Stimulated activated CD4-positive, alpha-beta T cell treated with anti-CD3 and anti-CD28 coated beads, Interleukin-2, amount 100 ng/mL, for 4 hours (primary cell): ENCODE measurements around the gene CFAP47.
"Not testable (repeated sequence)": the region's sequence is repeated elsewhere in the genome, so short reads cannot be mapped to it uniquely, and the experiment has no call there.

ENCODE experiments used
- DNase-seq: peaks from one replicate; pipeline ENCODE4 v3.0.0-alpha.2; 2020; ENCODE audit warnings: low read depth

CFAP47 gene

DNA sequence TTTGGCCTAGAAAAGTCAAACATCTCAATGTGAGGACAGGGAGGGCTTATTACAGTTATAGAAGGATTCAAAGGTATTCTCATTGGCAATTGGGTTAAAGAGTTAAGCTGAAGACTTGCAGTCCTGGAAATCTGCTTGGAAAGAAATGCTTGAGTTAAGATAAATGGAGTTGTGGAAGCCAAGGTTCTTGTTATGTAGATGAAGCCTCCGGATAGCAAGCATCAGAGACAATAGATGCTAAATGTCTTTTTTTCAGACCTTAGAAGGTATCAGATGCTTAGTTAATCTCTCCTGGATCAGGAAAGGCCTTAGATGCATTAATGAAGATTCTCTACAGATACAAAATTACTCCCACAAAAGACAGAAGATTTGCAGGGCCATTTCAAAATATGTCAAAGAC is 299.3 kb downstream of the CFAP47 start:
- DNase-seq: no peak

DNA sequence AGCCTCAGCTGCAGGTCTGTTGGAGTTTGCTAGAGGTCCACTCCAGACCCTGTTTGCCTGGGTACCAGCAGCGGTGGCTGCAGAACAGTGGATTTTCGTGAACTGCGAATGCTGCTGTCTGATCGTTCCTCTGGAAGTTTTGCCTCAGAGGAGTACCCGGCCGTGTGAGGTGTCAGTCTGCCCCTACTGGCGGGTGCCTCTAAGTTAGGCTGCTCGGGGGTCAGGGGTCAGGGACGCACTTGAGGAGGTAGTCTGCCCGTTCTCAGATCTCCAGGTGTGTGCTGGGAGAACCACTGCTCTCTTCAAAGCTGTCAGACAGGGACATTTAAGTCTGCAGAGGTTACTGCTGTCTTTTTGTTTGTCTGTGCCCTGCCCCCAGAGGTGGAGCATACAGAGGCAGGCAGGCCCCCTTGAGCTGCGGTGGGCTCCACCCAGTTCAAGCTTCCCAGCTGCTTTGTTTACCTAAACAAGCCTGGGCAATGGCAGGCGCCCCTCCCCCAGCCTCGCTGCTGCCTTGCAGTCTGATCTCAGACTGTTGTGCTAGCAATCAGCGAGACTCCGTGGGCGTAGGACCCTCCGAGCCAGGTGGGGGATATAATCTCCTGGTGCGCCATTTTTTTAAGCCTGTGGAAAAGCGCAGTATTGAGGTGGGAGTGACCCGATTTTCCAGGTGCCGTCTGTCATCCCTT is 315.4 kb downstream of the CFAP47 start:
- DNase-seq: not testable (repeated sequence)

DNA sequence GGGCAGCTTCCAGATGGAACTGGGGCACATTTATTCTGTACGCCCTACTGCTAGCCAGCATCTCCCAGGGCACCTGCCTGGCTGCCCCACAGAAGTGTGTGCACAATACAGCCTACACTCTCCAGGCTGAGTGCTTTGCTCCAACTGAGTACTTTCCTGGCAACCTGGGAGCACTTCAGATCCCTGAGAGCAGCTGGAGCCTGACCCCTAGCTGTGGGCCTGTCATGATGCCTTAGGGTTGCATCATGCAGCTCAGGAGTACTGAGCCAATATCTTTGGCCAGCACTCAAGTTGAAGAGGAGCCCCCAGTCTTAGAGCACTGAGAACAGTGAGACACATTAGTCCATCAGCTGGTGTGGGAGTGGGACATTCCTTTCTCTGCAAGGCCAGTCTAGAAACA is 321.9 kb downstream of the CFAP47 start:
- no peak for DNase-seq

DNA sequence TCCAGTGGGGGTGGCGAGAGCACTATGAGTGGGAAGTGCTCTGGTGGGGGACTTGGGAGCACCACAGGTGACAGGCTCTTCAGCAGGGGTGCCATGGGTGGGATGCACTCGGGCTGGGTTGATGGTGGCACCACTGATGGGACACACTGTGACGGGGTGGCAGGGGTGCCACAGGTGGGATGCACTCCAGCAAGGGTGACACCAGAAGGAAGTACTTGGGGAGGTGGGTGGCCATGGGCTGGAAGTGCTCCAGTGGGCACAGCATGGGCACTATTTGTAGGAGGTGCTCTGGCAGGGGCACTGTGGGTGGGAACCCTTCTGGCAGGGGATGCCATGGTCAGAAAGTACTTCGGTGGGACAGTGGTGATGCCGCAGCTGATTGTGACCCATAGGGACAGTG is 346.6 kb downstream of the CFAP47 start:
- DNase-seq: no peak

DNA sequence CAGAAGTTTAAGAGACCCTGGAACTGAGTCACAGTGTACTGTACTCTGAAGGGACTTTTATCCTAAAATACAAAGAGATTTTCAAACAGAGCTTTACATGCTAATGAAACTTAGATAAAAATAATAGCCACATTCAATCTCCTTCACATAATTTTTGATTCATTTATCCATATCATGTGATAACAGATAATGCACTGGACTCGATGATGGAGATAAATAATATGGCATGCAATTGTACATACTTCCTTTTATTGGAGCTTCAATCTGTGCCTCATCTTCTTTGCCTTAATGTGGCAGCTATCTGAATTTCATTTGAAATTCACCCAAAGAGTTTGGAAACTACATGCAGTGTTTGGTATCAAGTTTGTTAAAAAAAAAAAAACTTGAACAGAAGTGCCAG is 390.6 kb downstream of the CFAP47 start:
- DNase-seq: no peak

DNA sequence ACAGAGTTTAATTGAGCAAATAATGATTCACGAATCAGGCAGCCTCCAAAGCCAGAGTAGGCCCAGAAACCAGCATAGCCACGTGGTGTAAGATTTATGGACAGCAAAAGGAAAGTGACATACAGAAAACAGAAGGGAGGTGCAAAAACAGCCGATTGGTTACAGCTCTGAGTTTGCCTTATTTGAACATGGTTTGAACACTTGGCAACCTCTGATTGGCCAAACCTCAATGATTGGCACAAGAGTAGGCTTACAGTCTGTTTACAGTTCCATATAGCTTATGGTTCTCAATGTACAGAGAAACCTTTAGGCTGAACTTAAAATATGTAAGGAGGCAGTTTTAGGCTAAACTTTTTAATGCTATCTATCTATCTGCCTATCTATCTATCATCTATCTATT is 394.8 kb downstream of the CFAP47 start:
- DNase-seq: no peak

DNA sequence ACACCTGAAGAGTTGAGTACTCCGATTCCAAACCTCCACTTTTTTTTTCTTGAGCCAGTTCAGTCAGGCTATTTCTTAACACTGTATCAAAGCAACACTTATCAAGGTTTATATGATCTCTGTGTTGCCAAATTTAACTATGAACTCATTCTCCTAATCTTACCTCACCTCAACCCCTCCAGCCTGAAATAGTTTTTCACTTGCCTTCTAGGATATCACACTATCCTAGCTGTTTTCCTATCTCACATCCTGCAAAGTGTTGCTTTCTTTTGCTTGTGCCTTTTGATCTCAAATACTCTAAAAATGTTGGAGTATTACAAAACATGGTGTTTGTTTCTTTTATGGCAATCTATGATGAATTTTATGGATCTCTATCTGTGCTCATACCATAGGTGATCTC is 415.0 kb downstream of the CFAP47 start:
- DNase-seq: no peak

DNA sequence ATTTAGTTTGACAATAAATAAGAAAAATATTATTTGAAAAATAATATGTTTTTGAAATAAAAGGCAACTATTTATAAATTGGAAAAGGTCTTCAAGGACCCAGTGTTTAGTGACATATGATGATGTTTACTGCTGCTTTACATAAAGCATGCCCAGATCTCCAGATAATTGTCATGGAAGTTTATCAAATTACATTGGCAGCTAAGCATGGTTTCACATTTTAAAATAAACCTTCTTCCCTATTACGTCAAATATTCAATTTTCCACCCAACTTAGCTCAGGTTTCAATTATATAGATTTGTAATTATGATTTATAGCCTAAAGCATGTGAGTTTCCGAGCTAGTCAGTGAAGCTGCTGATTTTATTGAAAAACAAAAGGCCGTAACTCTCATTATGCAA is 417.2 kb downstream of the CFAP47 start:
- no peak for DNase-seq

DNA sequence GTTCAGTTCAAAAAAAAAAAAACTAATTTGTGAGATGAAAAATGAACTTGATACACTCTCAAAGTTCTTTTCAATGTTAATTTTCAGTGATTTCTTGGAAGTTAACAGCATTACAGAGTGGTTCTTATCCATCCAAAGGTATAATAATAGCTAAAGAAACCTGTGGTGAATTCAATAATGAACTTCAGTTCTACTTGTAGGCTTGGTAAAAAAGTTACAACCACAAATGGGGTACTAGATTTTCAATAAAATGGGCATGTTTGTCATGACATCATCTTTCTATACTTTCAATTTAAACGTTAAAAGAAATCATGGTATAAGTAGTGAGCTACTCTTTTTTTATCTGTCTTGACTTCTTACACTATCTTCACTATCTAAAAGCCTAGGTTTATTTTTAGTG is 424.8 kb downstream of the CFAP47 start:
- no peak for DNase-seq

DNA sequence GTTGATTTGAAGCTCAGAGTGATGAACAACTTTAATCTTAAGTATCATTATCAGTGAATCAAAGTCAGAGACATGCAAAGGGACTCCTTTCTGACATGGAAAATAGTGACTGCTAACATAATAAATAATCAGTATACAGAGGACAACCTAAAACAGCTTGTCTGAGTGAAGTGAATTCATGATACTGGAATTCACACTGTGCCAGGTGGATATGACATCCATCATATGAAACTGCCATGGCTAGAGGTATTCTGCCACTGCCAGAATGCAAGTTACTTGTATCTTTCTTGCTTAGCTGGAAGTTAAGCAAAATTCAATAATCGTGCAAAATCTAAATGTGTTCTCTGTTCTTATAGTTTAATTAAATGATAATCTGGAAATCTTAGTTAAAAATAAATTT is 429.0 kb downstream of the CFAP47 start:
- no peak for DNase-seq

DNA sequence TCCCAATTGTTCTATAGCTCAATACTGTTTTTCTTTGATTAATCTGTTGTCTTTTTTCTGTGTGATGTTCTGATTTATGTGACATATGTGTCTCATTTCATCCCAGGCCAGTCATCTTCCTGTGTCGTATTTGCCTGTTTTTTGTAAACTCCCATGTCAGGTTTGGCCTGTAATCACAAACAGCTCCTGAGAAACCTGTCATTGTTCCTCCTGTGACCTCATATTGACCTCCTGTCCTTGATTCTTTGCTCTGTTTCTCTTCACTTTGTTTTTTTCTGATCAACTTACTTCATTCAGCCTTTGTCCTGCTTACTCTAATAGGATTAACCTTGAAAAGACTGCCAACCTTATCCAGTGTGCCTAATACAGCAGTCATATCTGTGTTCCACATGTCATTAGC is 438.3 kb downstream of the CFAP47 start:
- no peak for DNase-seq

DNA sequence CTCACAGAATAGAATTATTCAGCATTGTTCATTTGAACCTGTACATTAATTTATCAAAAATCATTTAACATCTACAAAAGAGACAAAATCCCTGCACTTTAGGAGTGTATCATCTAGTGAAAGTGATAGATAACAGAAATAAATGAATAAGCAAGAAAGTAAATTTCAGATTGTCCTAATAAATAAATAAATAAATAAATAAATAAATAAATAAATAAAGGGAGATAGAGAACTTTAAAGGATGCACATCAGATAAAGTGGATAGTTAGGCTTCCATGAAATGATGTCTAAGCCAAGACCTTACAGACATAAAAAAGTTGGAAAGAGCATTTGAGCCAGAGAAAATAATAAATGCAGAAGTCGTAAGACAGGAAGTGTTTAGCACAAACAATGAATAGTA is 444.7 kb downstream of the CFAP47 start:
- no peak for DNase-seq

DNA sequence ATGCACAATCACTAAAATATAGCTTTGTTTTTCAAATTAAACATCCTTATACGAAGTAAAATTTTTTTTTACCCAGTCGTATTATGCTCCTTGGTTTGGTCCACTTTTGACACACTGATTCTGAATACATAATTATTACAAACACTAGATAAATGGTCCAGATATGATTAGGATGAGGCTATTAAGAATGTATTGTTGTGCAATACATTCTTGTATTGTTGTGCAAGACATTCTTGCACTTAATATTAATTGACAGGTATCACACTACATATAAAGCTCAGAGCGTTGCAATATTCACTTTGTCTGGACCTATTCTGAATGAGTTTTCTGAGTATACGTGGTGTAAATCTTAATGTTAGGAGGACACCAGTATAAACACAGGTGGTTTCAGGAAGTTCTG is 464.0 kb downstream of the CFAP47 start:
- DNase-seq: no peak

DNA sequence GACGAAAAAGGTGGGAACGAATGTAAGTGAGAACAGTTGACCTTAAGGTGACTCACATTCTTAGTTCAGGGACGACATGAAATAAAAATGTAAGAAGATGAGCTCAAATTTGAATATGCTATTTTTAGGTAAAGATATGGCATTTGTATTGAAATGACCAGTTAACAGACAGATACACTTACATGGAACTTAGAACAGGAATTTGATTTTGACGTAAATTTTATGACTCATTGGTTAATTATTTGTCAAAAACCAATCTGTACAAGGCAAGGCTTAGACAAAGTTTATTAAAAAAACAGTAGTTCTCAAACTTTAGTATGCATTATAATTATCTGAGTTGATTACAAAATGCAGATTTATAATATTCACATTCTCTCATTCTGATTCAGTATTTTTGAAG is 469.4 kb downstream of the CFAP47 start:
- no peak for DNase-seq

DNA sequence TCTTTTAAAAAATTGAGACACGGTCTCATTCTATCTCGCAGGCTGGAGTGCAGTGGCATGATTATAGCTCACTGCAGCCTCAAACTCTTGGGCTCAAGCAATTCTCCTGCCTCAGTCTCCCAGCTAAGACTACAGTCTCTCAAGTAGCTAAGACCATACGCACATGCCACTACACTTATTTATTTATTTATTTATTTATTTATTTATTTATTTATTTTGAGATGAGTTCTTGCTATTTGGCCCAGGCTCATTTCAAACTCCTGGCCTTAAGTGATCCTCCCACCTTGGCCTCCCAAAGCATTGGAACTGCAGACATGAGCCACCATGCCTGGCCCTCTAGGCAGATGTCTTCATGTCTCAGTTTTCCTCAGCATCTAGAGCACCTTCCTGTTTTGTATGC is 482.2 kb downstream of the CFAP47 start:
- no peak for DNase-seq

DNA sequence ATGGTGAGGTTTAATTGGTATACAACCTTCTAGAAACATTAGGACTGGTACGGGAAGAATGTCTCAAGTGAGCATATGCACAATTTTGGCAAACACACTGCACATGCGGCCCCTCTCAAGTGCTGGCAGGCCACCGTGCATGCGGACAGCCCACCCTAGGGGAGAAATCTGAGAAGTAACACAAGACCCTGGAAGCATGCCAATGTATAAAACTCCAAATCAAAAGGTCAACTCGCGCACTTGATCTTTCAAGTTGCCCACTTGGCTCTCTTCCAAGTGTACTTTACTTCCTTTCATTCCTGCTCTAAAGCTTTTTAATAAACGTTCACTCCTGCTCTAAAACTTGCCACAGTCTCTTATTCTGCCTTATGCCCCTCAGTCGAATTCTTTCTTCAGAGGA is 488.3 kb downstream of the CFAP47 start:
- no peak for DNase-seq

DNA sequence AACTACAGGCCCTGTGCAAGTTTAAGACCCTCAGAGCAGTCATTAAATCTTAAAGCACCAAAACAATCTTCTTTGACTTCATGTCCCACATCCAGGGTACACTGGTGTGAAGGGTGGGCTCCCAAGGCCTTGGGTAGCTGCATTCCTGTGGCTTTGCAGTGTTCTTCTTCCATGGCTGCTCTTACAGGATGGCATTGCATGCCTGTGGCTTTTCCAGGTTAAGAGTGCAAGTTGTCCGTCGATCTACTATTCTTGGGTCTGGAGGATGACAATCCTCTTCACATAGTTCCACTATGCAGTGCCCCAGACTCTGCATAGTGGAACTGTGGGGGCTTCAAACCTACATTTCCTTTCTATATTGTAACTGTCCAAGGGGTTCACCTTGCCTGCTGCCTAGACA is 494.5 kb downstream of the CFAP47 start:
- no peak for DNase-seq

DNA sequence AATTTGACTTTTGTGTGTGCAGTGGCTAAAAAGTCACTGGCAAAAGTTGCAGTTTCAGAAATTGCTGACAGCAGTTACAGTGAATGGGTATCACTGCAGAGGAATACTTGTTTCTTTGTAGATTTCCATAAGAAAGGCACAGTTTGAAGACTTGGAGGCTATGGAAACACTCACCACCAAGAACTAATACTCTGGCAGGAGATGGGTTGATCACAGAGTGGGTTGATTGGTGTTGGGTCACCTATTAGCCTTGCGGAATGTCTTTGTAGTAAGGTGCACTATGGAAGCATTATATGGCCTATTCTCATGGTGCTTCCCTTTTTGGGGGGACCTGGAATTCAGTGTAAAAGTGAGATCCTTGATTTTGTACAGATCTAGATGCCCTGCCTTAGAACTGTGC is 502.8 kb downstream of the CFAP47 start:
- DNase-seq: no peak

DNA sequence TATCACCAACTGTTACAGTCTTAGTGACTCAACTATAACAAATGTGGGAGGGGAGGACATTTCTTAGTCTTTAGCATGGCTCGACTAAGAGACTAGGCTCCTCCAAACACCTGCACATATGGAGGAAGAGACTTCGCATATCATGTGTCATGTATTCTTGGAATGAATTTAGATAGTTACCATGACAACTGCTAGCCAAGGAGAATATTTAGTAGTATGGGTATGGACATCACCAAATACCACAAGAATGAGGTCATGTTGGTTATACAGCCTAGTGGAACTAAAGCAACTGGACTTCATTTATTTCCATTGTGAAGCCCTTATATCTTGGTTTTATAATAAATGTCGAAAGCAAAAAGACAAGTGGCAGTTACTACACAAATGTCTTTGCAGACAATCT is 512.3 kb downstream of the CFAP47 start:
- DNase-seq: no peak

DNA sequence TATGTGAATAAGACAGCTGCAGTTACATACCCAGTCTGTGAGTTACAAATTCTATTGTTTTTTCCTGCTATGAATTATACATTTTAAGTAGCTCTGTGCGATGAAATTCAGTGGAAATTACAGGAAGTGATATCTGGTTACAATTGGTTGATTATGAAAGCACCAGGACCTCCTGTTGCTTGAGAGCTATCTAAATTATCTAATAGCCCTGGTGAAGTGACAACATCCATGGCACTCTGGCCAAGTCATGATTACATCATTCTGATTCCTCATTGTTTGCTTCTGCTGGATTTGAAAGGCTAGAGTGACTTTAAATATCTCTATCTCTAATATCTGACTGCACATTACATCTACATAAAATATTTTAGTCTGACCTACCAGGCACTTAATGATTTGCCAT is 515.0 kb downstream of the CFAP47 start:
- no peak for DNase-seq
